ENCODE measurements around the gene CAPN3.
A peak's percentile ranks its signal among the peaks of the same experiment; 100 is the strongest.
"Not testable (repeated sequence)": the region's sequence is repeated elsewhere in the genome, so short reads cannot be mapped to it uniquely, and the experiment has no call there.

CAPN3 gene

DNA sequence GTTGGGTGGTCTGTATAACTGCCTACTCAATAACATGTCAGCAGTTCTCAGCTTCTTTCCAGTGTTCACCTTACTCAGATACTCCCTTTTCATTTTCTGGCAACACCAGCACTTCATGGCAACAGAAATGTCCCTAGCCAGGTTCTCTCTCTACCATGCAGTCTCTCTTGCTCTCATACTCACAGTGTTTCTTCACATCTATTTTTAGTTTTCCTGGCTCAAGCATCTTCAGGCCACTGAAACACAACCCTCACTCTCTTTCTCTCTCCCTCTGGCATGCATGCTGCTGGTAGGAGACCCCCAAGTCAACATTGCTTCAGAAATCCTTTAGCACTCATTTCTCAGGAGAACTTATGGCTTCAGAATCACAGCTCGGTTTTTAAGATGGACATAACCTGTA, at the start of gene CAPN3:
TSS of gene CAPN3 (plus strand) at position 253 of the 400 bp plus-strand sequence. CDS start 305 bp downstream, outside the sequence.
- DNase-seq, result no peak

DNA sequence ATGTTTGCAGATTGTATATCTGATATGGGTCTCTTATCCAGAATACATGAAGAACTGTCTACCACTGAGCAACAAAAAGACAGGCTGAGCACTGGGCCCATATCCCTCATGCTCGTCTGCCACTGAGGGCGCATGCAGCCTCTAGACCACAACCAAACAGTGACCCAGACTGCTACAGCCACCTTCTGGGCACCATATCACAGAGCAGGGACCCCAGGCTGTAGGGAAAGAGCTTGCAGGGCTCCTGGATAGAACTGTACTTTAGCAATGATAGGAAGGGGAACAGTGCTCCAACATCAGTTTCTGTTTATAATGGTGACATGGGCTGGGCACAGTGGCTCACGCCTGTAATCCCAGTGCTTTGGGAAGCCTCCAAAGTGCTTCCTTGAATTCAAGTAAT, 45.8 kb upstream of the CAPN3 start:
- DNase-seq, result no peak

GRCh38 chr15:42314818-42315217, 44.5 kb upstream of the CAPN3 start:
- no peak for DNase-seq

DNA sequence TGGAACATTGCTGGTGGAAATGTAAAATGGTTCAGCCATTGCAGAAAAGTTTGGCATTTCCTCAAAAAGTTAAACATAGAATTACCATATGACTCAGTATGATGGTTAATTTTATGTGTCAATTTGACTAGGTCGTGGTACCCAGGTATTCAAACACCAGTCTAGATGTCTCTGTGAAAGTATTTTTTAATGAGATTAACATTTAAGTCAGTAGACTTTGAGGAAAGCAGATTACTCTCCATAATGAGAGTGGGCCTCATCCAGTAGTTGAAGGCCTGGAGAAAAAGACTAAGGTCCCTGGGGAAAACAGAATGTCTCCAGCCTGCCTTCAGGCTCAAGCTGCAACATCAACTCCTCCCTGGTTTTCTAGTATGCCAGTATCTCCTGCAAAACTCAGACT, 43.8 kb upstream of the CAPN3 start:
- DNase-seq, result no peak

DNA sequence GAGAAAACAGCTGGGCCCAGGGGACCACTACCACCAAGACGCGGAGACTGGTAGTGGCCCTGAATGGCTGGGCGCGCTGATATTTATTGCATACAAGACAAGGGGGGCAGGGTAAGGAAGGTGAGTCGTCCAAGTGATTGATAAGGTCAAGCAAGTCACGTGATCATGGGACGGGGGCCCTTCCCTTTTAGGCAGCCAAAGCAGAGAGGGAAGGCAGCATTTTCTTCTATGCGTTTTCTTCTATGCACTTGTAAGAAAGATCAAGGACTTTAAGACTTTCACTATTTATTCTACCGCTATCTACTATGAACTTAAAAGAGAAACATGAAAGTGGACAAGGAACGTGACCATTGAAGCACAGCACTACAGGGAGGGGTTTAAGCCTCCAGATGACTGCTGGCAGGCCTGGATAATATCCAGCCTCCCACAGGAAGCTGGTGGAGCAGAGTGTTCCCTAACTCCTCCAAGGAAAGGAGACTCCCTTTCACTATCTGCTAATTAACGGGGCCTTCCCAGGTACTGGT, 43.0 kb upstream of the CAPN3 start:
- not testable (repeated sequence) for DNase-seq

- DNase-seq, result no peak
Observed at GRCh38 chr15:42319206-42319605, 40.1 kb upstream of the CAPN3 start.

- peak; percentile 2 for DNase-seq
Observed at GRCh38 chr15:42324308-42324707, 35.0 kb upstream of the CAPN3 start.

DNA sequence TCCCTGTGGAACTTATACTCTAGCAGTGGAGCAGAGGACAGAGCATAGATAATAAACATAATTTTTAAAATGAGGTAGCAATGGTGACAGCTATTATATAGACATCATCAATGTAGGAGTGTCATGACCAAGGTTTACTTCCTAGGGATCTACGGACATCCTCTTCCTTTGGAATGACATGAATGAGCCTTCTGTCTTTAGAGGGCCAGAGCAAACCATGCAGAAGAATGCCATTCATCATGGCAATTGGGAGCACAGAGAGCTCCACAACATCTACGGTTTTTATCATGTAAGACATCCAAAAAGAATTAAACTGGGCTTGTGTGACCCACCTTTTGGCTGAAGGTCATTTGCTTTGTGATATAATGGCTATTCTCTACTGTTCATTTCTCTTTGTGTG, 30.1 kb upstream of the CAPN3 start:
- DNase-seq, result no peak

GRCh38 chr15:42329992-42330391, 29.3 kb upstream of the CAPN3 start:
- no peak for DNase-seq

GRCh38 chr15:42331235-42331634, 28.1 kb upstream of the CAPN3 start:
- no peak for DNase-seq

DNA sequence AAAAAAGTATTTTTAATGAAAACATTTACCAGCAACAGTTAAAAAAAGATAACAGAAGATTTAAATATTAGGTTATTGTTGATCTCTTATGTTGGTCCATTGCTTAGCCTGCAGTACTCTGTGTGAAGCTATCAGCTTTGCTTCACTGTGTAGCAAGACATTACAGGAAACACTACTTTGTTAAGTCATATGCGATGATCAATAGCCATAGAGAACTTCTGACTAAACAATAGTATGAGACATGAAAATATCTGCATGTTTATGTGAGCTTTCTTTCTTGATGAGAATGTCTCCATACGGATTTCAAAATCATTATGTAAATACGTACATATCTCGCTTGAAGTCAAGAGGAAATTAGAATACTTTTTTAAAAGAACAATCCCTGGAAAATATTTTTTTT, 27.0 kb upstream of the CAPN3 start:
- DNase-seq, result no peak

DNA sequence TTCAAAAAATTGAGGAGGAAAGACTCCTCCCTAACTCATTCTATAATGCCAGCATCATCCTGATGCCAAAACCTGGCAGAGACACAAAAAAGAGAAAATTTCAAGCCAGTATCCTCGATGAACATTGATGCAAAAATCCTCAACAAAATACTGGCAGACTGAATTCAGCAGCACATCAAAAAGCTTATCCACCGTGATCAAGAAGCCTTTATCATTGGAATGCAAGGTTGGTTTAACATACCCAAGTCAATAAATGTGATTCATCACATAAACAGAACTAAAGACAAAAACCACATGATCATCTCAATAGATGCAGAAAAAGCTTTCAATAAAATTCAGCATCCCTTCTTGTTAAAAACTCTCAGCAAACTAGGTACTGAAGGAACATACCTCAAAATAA, 24.2 kb upstream of the CAPN3 start:
- no peak for DNase-seq

- DNase-seq, result not testable (repeated sequence)
Observed at GRCh38 chr15:42336650-42337049, 22.7 kb upstream of the CAPN3 start.

DNA sequence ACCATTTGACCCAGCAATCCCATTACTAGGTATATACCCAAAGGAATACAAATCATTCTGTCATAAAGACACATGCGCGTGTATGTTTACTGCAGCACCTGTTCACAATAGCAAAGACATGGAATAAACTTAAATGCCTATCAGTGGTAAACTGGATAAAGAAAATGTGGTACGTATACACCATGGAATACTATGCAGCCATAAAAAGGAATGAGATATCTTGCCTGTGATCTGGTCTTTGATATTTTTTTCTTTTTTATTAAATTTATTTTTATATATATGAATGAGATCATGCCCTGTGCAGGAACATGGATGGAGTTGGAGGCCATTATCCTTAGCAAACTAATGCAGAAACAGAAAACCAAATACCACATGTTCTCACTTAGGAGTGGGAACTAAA, 22.2 kb upstream of the CAPN3 start:
- not testable (repeated sequence) for DNase-seq

GRCh38 chr15:42338500-42338899, 20.8 kb upstream of the CAPN3 start:
- DNase-seq, result no peak

DNA sequence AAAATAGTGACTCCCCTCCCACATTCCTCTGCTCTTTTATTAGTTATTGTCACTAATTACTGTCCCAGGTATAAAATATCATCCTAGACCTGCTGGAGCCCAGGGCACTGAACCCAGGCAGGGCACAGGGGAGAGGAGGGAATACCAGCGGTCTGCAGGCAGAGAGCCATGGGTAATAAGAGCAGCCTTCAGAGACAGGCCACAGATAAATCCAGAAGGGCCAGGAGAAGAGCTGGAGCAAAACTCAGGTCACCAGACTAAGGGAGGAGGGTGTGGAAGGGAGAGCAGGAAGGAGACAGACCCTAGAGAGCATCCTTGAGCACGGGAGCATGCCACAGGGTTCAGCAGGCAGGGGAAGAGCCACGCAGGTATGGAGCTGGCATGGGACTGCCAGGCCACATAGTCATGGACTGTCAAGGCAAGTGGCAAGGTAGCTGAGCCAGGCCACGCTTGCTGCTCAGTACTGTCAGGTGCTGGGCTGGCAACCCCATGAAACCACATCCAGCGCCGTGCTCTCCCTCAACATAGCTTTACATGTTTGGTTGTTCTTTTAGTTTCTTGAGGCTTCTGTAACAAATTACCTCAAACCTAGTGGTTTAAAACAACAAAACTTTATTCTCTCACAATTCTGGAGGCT, 15.6 kb upstream of the CAPN3 start:
- DNase-seq, result no peak

DNA sequence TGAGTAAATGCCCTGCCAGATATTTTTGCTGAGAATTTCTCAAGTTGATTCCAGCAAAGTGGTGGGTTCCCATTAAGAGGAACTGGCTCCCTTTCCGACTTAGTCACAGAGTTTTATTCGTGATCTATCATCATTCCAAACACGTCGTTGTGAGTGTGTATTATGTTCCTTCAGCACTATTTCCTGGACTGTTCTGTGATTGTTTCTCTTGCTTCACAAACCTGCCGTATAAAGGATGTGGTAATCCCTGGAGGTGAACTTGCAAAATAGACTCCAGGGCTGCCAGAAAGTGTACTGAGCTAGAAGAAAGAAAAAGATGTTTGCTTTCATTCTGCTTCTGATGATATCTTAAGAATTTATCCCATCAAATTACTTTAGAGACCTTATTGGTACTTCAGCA, 14.5 kb upstream of the CAPN3 start:
- no peak for DNase-seq

DNA sequence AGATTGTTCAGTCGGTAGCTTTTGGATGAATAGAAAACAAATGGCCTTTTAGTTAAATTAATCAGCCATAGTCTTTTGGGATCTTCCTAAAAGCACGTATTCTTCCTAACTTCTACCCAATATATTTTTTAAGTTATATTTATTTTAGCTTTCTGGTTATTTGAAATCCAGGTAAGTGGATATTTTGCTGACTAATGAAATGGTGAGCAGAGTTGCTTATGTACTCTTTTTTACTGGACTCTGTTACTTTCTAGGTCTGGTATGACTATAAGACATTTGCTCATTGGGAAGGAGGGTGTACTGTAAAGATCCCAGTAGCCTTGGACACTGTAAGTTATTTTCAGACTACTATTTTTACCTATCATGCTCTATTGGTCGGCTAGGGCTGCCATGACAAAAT, 13.8 kb upstream of the CAPN3 start:
- DNase-seq, result no peak

DNA sequence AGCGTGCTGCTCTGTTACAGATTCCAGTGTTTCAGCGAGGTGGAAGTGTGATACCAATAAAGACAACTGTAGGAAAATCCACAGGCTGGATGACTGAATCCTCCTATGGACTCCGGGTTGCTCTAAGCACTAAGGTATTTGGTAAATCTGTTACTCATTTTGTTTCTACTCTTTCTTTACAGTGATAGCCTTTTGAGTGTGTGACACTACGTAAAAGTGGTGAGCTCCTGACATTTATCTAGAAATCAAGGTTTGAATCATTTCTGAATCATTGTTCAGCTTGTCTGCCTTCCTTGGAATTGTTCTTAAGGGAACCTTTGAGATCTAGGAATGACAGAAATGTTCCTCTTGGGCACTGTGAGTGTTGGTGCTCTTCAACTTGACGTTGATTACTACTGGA, 11.2 kb upstream of the CAPN3 start:
- no peak for DNase-seq

GRCh38 chr15:42349186-42349585, 10.1 kb upstream of the CAPN3 start:
- no peak for DNase-seq

- no peak for DNase-seq
Observed at GRCh38 chr15:42352401-42352800, 6.9 kb upstream of the CAPN3 start.

GRCh38 chr15:42353061-42353460, 6.2 kb upstream of the CAPN3 start:
- no peak for DNase-seq

- DNase-seq, result no peak
Observed at GRCh38 chr15:42354824-42355223, 4.5 kb upstream of the CAPN3 start.

DNA sequence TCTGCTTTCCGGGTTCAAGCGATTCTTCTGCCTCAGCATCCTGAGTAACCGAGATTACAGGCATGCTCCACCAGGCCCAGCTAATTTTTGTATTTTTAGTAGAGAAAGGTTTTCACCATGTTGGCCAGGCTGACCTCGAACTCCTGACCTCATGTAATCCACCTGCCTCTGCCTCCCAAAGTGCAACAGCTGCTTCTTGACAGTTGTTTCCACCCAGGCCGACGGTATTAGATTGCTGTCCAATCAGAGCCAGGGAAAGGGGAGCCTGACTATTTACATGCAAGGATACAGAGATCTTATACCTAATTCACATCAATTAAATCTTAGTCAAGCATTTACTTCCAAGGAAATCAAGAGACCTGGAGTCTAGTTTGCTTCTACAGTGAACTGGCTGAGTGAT, 4.0 kb upstream of the CAPN3 start:
- DNase-seq, result no peak

DNA sequence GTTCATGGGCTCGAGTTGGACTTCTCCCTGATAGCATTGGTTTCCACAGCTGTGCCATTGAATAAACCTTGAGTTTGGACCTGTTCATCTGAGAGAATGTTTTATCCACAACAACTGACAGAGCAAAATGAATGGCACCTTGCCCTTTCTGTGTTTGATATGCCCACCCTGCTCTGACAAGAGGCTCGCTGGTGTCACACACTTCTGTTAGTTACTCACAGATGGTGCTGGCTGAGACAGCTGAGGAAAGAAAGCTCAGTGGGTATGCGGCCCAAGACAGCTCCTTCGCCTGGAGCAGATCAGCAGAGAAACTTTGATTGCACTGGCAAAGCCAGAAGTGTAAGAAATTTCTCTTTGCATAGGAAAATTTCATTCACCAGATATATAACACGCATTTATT, 2.5 kb upstream of the CAPN3 start:
- DNase-seq, result no peak
